ENCODE results near the gene ENKD1. TPM values are rescaled to one million over a fixed set of nuclear protein-coding genes. Genes with fewer than 3 reads are reported as not detected.

The ENKD1 gene
- total RNA-seq, 2 donors from 2014 or later, result 68.0 to 91.0 TPM

DNA sequence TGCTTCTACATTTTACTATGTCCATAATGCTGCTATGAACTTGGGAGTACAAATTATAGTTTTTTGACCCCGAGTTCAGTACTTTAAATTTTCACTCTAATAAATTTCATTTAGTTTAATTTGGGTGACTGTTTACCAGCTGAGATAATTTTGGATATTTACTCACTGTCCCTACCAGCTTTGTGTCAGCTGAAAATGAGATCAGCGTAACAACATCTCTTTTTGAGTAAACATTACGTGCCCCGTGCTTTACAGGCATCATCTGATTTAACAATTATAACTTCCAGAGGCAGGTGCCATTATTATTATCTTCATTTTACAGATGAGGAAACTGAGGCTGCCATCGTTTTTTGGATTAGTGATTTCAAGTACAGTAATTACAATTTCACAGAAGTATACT lies 37.6 kb upstream of the ENKD1 start:
- Histone ChIP-seq H3K9me3 (no peaks in the 10 kb centered on the region), H3K27ac (no peak overlapping the region), H3K27me3 (no peaks in the 10 kb centered on the region), H3K4me3 (no peak overlapping the region), H3K36me3 (replicated peaks in 1 of 2; ENCODE audit: insufficient read depth in 1 of 2, low read depth in 2 of 2) (no peaks in the 10 kb centered on the region), H3K4me1 (peaks cover 13% of the 10 kb centered on the region)
- WGBS, 2 donors, result 81 to 82% methylated on average over 5 of the region's 5 CpGs
- intact Hi-C loops (cut with DNase I), result no loop called here
- TF ChIP-seq, protein P1, sequence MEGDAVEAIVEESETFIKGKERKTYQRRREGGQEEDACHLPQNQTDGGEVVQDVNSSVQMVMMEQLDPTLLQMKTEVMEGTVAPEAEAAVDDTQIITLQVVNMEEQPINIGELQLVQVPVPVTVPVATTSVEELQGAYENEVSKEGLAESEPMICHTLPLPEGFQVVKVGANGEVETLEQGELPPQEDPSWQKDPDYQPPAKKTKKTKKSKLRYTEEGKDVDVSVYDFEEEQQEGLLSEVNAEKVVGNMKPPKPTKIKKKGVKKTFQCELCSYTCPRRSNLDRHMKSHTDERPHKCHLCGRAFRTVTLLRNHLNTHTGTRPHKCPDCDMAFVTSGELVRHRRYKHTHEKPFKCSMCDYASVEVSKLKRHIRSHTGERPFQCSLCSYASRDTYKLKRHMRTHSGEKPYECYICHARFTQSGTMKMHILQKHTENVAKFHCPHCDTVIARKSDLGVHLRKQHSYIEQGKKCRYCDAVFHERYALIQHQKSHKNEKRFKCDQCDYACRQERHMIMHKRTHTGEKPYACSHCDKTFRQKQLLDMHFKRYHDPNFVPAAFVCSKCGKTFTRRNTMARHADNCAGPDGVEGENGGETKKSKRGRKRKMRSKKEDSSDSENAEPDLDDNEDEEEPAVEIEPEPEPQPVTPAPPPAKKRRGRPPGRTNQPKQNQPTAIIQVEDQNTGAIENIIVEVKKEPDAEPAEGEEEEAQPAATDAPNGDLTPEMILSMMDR (IDR thresholded peaks at IDR 0.05), result no peak
- no peak for TF ChIP-seq POLR2A (IDR thresholded peaks at IDR 0.05)
- no peak for DNase-seq
- ATAC-seq, result no peak

DNA sequence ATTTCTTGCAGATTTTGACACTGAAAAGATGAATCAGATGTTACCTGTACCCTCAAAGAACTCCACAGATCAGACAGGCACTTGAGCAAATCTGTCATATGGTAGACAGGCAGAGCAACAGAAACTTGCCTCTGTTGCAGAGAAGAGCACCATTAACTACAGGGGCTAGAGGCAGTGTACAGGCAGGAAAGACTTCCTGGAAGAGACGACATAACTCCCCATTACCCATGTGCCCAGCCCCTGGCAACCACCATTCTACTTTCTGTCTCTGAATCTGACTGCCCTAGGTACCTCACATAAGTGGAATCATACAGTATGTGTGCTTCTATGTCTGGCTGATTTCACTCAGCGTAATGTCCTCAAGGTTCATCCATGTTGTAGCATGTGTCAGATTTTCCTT lies 37.1 kb upstream of the ENKD1 start:
- TF ChIP-seq, protein P1 (IDR thresholded peaks at IDR 0.05), result no peak
- WGBS, 2 donors, result 67 to 86% methylated on average over 2 of the region's 2 CpGs

DNA sequence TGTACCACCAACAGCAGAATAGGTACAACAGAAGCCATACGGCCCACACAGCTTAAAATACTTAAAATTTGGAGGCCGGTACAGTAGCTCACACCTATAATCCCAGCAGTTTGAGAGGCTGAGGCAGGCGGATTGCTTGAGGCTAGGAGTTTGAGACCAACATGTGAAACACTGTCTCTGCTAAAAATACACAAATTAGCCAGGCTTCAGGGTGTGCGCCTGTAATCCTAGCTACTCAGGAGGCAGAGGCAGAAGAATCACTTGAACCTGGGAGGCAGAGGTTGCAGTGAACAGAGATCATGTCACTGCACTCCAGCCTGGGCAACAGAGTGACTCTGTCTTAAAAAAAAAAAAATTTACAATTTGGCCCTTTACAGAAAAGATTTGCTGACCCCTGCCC lies 35.6 kb upstream of the ENKD1 start:
- ATAC-seq, result no peak
- peaks cover 9% of the 10 kb centered on the region for H3K4me1 ChIP-seq
- 86 to 95% methylated on average over 4 of the region's 4 CpGs for WGBS, 2 donors
- no peak overlapping the region for H3K27ac ChIP-seq
- no peak for DNase-seq
- no peaks in the 10 kb centered on the region for H3K27me3 ChIP-seq
- H3K36me3 ChIP-seq (replicated peaks in 1 of 2; ENCODE audit: insufficient read depth in 1 of 2, low read depth in 2 of 2), result no peaks in the 10 kb centered on the region
- no peaks in the 10 kb centered on the region for H3K9me3 ChIP-seq
- no peak for TF ChIP-seq POLR2A (IDR thresholded peaks at IDR 0.05)
- TF ChIP-seq, protein P1 (IDR thresholded peaks at IDR 0.05), result no peak
- no peak overlapping the region for H3K4me3 ChIP-seq
- intact Hi-C loops (cut with DNase I), result no loop called here

More for the DNA sequence above, 37.1 kb upstream of the ENKD1 start:
- Histone ChIP-seq H3K4me3 (no peak overlapping the region), H3K9me3 (no peaks in the 10 kb centered on the region), H3K27me3 (no peaks in the 10 kb centered on the region), H3K27ac (no peak overlapping the region), H3K36me3 (replicated peaks in 1 of 2; ENCODE audit: insufficient read depth in 1 of 2, low read depth in 2 of 2) (no peaks in the 10 kb centered on the region), H3K4me1 (peaks cover 9% of the 10 kb centered on the region)
- DNase-seq, result no peak
- no peak for ATAC-seq
- intact Hi-C loops (cut with DNase I), result no loop called here

DNA sequence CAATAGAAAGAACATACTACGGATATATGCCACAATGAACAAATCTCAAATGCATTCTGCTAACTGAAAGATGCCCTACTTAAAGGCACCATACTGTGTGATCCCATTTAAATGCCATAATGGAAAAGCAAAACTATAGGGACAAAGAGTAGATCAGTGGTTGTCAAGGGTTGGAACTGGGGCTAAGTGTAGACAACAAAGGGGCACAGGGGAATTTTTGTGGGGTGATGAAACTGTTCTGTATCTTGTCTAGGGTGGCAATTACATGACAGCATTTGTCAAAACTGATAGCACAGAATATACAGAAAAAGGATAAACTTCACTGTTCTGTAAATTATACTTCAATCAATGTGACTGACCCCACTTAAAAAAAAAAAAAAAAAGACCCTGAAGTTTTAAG lies 34.9 kb upstream of the ENKD1 start:
- H3K27ac ChIP-seq, result no peak overlapping the region
- TF ChIP-seq POLR2A (IDR thresholded peaks at IDR 0.05), result no peak
- TF ChIP-seq, protein P1 (IDR thresholded peaks at IDR 0.05), result no peak
- H3K4me3 ChIP-seq, result no peak overlapping the region
- no peaks in the 10 kb centered on the region for H3K9me3 ChIP-seq
- no peak for DNase-seq
- H3K27me3 ChIP-seq, result no peaks in the 10 kb centered on the region
- no peak for ATAC-seq
- H3K4me1 ChIP-seq, result peaks cover 9% of the 10 kb centered on the region
- no peaks in the 10 kb centered on the region for H3K36me3 ChIP-seq (replicated peaks in 1 of 2; ENCODE audit: insufficient read depth in 1 of 2, low read depth in 2 of 2)
- 79 to 90% methylated on average over 1 of the region's 1 CpG for WGBS, 2 donors
- intact Hi-C loops (cut with DNase I), result no loop called here

DNA sequence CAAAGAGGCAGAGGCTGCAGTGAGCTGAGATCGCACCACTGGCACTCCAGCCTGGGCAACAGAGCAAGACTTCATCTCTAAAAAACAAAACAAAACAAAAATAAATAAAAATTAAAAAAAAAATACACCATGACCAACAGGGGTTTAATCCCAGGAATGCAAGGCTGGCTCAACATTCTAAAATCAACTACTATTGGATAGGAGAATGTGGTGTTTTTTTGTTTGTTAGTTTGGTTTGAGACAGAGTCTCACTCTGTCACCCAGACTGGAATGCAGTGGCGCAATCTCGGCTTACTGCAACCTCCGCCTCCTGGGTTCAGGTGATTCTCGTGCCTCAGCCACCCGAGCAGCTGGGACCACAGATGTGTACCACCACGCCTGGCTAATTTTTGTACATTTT lies 32.7 kb upstream of the ENKD1 start:
- no peaks in the 10 kb centered on the region for H3K36me3 ChIP-seq (replicated peaks in 1 of 2; ENCODE audit: insufficient read depth in 1 of 2, low read depth in 2 of 2)
- H3K9me3 ChIP-seq, result no peaks in the 10 kb centered on the region
- intact Hi-C loops (cut with DNase I), result no loop called here
- no peak overlapping the region for H3K4me3 ChIP-seq
- no peak for DNase-seq
- peaks cover 1% of the 10 kb centered on the region for H3K4me1 ChIP-seq
- H3K27ac ChIP-seq, result no peak overlapping the region
- WGBS, 2 donors, result 96 to 98% methylated on average over 5 to 7 of the region's 7 CpGs
- TF ChIP-seq, protein P1 (IDR thresholded peaks at IDR 0.05), result no peak
- TF ChIP-seq POLR2A (IDR thresholded peaks at IDR 0.05), result no peak
- H3K27me3 ChIP-seq, result no peaks in the 10 kb centered on the region
- no peak for ATAC-seq
